ENCODE results near the gene URB2.

Gene URB2

DNA sequence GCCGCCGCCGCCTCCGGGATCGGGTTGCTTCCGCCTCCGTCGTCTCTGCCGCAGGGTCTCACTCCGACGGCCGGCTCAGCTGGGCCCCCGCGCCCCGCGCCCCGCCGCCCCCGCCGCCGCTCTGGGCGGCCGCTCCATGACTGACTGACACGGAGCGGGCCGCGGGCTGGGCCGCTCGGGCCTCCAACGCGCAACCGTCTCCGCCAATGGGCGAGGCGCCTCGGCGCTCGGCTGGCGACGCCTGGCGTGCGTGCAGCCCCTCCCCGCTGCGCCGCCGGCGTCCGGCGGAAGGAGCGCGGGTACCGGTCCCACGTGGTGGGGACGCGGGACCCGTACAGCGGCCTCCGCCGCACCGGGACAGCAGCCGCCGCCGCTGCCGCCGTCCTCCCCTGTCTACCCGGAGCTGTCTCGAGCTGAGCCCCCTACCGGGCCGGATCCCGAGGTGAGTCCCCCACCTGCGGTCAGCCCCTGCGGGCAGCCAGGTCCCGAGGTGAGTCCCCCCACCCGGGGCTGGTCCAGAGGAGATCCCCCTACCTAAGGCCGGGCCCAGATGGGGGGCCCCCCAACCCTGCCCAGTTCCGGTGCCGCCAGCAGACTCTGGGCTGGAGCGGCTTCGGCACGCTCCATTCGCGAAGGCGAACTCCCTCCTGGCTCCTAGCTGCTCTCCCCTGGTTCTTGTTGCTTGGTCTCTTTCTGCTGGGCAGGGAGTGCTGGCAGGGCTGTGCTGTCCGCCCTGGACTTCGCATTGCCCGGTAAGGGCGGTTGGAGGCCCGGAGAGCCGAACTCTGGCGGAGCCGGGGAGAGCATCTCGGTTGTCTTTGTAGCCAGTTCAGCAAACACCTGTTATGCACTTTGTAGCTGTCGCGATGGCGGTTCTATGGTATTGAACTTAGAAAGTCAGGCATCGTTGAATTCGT, at the start of gene URB2, which contains the start of gene TAF5L:
TSS of gene URB2 (plus strand) at position 333 of the 917 bp plus-strand sequence. CDS start 1,387 bp downstream, outside the sequence.
TSS of gene TAF5L (minus strand) at position 208 of the 917 bp plus-strand sequence. CDS start 11,640 bp downstream, outside the sequence.
- peak; percentile 89 for DNase-seq (ENCODE audit: low read depth)

DNA sequence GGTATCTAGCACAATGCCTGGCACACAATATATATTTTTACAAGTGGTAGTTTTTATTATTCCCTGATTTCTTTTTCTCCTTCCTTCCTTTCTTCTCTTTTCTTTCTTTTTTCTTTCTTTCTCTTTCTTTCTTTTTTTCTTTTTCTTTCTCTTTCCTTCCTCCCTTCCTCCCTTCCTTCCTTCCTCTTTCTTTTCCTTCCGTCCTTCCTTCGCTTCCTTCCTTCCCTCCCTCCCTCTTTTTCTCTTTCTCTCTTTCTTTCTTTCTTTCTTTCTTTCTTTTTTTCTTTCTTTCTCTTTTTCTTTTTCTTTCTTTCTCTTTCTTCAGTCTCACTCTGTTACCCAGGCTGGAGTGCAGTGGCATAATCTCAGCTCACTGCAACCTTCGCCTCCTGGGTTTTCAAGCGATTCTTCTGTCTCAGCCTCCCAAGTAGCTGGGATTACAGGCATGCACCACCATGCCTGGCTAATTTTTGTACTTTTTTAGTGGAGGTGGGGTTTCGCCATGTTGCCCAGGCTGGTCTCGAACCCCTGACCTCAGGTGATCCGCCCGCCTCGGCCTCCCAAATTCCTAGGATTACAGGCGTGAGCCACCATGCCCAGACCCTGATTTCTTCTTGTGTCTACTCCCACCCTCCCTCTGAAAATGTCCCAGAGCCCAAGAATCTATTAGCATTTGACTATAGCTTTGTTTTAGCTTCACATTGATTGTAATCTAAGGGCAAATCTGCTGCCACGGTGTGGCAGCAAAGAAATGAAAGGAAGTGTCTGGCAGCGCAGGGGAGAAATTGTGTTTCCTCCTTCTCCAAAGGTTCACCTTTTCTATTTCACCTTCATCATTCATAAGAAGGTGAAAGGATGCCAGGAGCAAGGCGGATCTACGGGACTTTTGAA, 47.6 kb upstream of the URB2 start:
- DNase-seq (ENCODE audit: low read depth) = no peak

DNA sequence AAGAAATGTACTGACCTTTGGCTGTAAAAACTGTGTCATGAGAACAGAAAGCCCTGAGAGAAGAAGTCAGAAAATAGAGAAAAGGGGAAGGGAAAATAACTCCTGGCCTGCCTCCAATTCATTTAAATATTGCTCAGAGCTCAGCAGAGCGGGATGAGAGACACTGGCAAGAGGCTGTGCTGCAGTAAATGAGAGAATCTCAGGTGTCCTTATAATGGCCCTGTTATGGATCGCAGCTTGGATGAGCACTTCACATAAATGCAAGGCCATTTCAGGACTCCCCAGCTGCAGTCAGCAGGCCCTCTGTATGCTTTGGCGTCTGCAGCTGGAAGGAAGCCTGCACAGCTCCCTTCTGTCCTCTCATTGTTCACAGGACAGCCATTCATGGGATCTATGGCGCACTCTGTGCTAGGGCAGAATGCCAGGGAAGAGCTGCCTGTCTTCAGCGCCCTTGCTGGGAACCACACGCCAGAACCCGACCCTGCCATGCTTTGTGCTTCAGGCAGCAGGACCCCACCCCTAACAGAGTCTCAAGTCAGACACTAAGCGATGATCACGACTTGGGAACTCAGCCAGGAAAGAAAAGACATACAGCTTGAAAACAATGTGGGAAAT, 46.9 kb upstream of the URB2 start:
- peak; percentile 62 for DNase-seq (ENCODE audit: low read depth)

DNA sequence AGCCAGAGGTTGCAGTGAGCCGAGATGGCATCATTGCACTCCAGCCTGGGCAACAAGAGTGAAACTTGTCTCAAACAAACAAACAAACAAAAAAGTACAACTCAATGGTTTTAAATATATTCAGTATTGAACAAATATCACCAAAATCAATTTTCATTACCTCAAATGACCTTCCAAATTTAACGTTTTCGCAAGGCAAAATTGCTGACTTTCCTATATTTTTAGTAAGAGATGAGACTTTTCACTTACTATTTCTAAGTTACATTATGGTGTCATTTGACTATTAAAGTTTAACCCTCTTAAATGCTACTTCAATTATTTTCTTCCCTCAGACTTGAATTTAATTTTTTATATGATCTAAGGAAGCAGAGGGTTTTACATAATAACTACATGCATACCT, 44.6 kb upstream of the URB2 start:
- DNase-seq (ENCODE audit: low read depth) = no peak

DNA sequence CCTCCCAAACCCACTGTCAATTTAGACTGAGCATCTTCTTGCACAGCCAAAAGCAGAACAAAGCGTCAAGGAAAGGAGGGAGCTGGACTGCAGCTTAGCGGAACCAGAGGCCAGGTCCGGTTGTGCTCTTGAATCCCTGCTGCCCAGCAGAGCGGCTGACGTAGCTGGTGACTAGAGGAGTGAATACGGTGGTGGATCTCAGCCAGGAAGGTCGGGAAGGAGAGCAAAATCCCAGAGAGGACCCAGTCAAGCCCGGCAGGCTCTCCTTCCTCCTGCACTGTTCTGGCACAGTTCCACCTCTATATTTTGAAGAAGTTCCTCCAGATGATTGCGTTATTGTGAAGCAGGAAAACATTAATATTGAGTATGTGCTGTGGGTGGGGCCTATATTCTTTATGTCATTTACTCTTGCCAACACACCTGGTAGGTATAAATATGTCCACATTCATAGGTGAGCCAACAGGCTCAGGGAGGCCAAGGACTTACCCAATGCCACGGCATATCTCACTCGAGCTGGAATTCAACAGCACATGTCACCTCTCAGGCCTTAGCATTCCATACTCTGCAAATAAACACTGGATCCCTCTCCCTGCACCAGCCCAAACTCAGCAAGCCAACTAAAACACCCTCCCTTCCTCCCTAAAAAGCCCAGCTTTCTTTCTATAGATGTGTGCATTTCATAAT, 43.9 kb upstream of the URB2 start:
- peak; percentile 23 for DNase-seq (ENCODE audit: low read depth)

DNA sequence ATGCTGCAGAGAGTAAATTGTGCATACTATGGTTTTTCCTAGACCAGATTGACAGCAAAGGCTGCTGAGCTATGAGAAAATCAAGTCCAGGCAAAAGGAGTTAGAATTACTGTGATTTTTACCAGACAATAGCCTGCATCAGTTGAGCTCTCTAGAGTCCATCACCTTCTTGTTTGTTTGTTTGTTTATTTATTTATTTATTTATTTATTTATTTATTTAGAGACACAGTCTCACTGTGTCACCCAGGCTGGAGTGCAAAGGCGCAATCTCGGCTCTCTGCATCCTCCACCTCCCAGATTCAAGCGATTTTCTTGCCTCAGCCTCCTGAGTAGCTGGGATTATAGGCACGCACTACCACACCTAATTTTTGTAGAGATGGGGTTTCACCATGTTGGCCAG, 43.3 kb upstream of the URB2 start:
- DNase-seq (ENCODE audit: low read depth) = no peak

DNA sequence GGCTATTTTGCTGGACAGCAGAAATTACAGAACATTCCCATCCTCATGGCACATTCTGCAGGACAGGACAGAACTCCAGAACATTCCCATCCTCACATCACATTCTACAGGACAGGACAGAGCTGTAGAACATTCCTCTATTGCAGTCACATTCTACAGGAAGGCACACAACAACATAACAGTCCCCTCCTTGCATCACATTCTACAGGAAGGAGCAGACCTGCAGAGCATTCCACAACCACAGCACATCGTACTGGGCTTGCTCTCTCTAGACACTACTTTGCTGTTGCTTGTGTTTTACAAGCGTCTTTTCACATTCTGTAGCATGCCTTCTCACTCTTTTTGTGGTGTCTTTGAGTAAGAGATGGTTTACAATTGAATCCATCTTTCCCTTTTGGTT, 40.7 kb upstream of the URB2 start:
- no peak for DNase-seq (ENCODE audit: low read depth)

DNA sequence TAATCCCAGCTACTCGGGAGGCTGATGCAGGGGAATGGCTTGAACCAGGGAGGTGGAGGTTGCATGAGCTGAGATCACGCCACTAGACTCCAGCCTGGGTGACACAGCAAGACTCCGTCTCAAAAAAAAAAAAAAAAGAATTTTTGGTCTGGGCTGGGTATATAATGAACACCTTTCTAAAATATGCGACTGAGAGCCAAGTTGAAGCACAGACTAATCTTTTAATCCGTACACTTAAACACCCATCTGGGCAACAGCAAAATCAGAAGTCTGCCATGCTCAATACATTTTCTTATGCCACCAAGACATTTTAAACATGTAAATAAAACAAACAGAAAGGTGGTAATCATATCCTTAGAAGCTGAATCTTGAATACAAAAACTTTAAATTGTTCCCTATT, 35.9 kb upstream of the URB2 start:
- DNase-seq (ENCODE audit: low read depth) = no peak

DNA sequence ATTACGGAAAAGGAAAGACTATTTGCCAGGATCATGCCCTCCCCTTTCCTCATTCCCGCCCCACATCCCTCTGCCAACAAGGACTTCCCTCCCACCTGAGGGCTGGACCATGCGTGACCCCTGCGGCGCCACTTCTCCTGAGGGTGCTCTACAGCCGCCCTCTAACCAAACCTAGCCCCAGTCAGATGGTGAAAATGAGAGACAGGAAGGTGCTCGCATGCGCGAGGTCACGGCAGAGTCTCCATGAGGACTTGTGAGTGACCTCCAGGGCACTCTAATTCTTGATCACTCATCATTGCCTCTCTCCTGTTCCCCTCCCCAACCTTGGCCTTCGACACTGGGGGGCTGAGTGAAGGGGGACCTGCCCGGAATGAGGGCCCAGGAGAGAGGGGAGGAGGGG, 32.2 kb upstream of the URB2 start:
- no peak for DNase-seq (ENCODE audit: low read depth)

DNA sequence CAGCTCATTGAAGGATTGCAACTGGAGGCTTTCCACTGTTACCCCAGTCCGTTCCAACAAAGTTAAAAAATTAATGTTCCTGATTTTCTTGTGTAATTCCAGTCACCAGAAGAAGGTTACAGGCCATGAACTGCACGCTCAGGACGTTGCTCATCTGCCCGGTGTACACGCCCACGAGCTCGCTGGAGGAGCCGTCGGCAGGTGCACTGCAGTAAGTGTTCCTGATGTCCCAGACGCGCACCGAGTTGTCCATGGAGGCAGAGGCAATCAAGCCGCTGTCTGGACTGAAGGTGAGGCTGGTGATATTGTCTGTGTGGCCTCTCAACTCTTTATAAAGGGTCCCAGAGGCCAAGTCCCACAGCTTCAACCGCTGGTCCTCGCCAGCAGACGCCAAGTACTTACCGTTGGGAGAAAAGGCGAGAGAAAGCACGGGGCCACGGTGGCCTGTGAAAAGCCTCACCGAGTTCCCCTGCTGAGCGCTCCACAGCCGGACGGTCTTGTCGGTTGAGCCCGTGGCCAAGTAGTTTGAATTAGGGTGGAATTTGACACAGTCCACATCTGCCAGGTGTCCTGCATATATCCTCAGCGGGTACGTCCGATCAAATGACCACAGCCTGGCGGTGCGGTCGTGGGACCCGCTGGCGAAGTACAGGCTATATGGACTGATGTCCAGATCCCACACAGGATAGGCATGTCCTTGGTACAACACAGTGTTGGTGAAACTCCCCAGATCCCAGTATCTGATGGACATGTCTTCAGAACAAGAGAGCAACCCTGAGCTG, 31.6 kb upstream of the URB2 start:
- DNase-seq (ENCODE audit: low read depth) = no peak

DNA sequence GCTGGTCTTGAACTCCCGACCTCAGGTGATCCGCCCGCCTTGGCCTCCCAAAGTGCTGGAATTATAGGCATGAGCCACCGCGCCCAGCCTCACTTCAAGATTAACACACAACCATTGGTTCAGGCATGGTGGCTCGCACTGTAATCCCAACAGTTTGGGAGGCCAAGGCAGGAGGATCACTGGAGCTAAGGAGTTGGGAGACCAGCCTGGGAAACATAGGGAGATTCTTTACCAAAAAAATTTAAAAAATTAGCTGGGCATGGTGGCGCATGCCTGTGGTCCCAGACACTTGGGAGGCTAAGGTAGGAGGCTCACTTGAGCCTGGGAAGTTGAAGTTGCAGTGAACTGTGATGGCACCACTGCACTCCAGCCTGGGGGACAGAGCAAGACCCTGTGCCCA, 30.2 kb upstream of the URB2 start:
- DNase-seq (ENCODE audit: low read depth) = peak; percentile 26

DNA sequence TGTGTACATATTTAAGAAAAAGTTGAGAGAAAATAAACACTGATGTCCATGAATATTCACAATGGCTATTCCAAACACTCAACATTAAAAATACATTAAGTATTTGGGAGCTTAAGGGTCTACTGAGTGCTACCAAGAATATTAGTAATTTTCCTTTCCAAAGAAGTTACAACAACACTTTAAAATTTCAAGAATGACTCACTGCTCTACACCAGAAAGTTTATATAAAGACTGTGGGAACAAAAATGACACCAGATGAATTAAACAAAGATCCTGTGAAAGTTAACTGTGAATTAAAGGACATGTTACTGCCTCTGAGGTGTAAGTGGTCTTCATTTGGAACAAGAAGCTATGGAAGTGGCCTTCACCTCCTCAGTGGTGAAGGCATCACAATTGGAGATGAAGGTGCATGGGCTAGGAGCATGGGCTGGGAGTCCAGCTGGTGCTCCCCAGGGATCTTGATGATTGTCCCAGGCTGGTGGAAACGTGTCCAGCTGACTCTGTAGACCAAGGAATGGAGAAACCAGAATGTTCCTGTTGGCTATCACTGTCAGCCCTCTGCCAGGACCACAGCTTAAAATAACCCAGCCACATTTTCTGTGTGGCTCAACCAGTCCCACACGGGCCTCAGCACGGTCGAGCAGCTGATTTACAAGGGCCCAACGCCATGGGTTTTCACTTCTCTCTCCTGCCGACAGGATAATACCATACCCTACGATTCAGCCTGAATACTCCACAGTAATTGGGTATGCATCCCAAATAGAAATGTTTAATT, 28.9 kb upstream of the URB2 start:
- peak; percentile 85 for DNase-seq (ENCODE audit: low read depth)

DNA sequence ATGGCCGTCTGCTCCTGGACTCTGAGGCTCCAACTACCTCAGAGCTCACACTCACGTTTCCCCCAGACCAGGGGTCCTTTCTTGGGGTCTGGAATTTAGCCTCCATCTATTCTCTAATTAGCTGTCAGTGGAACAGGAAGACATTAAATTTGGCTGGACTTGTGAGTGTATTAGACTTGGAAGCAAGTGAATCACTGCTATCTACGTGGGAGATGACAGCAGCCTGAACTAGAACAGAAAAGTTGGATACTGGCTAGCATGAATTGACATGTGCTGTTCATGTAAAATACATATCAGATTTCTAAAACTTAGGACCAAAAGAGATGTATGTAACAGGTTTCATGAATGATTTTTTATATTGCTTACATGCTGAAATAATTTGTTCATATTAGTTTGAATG, 28.2 kb upstream of the URB2 start:
- peak; percentile 57 for DNase-seq (ENCODE audit: low read depth)

DNA sequence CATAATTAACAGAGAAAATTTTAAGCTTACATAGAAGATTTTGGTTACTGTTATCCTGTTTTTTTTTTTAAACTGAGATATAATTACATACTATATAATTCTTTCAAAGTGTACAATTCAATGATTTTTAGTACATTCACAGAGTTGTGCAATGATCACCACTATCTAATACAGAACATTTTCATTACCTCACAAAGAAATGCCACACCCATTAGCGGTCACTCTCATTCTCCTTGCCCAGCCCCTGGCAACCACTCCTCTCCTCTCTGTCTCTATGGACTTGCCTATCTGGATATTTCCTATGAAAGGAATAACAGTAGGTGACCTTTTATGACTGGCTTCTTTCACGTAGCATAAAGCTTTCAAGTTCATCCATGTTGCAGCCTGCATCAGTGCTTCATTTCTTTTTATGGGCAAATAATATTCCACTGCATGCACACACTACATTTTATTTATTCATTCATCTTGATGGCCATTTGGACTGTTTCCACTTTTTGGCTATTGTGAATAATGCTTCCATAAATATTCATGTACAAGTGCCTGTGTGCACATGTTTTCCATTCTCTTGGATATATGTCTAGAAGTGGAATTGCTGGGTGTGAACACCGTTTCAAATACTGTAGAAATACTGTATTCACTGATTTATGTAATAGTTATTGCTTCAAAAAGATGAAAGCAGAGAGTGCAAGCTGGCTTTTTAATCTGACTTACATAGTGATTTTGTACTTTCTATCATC, 26.7 kb upstream of the URB2 start:
- DNase-seq (ENCODE audit: low read depth) = no peak

DNA sequence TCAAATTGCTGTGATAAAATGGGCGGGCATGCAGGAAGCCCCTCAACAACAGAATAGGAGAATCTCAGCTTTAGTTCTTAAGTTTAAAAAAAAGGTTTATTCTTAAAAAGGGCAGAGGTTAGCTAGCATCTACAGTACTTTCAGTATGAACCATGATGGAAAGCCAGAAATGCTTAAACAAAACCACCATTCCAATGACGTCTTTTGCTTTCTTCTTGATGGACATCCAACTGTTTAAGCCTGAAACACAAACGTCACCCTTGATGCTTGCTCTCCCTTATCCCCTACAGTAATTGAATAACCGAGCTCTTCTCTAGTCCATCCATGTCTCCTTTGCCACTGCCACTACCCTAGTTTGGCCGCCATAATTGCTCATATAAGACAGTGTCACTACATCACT, 25.8 kb upstream of the URB2 start:
- no peak for DNase-seq (ENCODE audit: low read depth)

DNA sequence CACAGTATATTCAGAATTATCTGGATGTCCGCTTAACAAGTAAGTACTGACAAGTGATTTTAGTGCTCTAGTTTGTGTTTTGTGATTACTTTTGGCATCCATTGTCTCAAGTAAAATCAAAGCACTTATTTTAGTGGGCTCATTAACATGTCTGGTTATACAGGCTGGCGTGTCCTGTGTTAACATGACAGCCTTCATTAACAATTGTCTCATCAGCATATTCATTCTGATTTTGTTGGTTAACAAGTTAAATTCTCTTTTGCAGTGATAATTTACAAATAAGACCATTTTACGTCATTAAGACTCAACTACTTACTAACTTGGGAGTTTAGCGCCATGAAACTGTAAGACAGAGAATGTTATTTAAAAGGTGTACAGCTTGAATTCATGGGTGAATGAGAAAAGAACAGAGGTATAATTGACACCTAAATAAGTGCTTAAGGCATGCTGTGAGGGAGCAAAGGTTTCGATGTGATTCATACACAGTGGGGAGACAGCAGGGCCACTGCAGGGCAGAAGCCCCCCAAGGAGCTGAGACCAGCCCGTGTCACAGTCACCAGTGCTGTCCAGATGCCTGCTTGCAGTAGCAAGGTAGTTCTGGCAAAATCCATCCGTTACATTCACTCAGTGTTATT, 22.6 kb upstream of the URB2 start:
- DNase-seq (ENCODE audit: low read depth) = no peak

DNA sequence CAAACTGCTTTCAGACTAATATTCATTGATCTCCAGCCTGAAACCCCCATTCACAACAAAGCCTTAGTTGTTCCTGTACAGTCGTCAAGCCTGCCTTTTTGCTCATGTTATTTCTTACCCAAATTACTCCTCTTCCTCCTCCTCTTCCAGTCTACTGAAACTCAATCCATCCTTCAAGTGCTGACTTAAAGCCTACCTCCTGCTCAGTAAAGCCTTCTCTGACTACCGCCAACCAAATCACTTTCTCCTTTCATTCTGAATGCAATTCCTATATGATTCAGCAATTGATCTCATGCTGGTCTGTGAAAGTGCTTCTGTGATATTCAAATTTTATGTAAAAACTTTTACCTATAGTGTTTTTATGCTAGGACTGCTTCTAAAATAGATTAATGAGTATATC, 18.7 kb upstream of the URB2 start:
- no peak for DNase-seq (ENCODE audit: low read depth)

DNA sequence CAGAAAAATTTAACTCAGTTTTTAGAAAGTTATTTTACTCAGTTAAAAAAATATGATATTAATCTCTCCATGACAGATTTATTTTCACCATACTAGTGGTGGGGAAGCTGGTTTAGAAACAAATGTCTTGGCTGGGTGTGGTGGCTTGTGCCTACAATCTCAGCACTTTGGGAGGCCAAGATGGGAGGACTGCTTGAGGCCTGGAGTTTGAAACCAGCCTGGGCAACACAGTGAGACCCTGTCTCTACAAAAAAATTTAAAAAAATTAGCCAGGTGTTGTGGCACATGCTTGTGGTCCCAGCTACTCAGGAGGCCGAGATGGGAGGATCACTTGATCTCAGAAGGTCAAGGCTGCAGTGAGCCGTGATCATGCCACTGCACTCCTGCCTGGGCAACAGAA, 17.5 kb upstream of the URB2 start:
- DNase-seq (ENCODE audit: low read depth) = no peak

DNA sequence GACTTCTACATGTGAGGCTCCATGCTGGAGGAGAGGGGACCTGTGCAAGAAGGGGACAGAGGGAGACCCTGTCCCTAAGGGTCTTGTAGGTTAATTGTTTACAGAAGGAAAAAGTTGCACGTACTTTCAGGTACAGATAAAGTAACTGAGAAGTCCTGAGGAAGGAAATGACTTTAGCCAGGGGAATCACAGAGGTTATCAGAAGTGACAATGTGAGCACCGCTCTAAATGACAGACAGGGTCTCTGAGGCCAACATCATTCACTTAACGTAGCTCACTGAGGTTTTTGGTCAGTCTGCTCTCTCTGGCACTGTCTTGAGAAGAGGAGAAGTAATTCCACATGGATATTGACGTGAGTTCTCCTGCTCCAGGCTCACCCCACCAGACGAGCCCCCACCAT, 12.1 kb upstream of the URB2 start:
- no peak for DNase-seq (ENCODE audit: low read depth)

All from EH (cell line).